Neural cell (in vitro differentiated cells): Measurements from ENCODE around the gene TMEM208.

Experiments
- EZH2 ChIP-seq: fragments of 200-600, 300-800 bp; shearing (Covaris generic), sonication (generic); IDR thresholded peaks from 2 replicates; pipeline ENCODE4 v1.6.1; 2014; ENCODE audit warnings: antibody characterized with exemption, low read length, borderline replicate concordance, mild to moderate bottlenecking; ENCODE audit not compliant: insufficient read depth, poor library complexity, severe bottlenecking
- TF ChIP-seq, protein P1 (sequence below): fragments of 450-650 bp; IDR thresholded peaks from 2 replicates; pipeline ENCODE4 v1.5.1; 2014; ENCODE audit warnings: antibody characterized with exemption, mild to moderate bottlenecking, moderate library complexity; ENCODE audit not compliant: poor library complexity, severe bottlenecking

DNA sequence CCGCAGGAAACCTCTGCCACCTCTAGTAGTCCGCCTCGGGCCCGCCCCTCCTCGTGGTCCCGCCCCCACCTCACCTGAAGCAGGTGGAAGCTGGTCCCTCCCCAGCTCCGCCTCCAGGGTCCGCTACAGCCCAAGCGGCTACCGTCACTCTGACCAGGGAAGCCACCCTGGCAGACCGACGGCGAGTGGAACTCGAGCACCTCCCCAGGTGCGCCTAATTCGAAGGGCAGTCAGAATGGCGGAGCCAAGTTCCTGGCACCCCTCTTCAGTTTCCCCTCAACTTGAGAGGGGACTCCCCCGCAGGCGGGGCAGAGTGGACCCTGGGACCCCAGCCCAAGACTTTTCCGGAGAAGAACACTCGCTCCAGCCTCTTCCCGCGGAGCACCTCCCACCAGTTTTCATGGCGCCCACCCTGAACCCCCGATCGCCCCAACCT lies 19.8 kb downstream of the TMEM208 start:
- TF ChIP-seq, protein P1, sequence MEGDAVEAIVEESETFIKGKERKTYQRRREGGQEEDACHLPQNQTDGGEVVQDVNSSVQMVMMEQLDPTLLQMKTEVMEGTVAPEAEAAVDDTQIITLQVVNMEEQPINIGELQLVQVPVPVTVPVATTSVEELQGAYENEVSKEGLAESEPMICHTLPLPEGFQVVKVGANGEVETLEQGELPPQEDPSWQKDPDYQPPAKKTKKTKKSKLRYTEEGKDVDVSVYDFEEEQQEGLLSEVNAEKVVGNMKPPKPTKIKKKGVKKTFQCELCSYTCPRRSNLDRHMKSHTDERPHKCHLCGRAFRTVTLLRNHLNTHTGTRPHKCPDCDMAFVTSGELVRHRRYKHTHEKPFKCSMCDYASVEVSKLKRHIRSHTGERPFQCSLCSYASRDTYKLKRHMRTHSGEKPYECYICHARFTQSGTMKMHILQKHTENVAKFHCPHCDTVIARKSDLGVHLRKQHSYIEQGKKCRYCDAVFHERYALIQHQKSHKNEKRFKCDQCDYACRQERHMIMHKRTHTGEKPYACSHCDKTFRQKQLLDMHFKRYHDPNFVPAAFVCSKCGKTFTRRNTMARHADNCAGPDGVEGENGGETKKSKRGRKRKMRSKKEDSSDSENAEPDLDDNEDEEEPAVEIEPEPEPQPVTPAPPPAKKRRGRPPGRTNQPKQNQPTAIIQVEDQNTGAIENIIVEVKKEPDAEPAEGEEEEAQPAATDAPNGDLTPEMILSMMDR, result no peak
- no peak for TF ChIP-seq EZH2
